NCI-H187 treated with DMSO at 0.1 percent for 48 hours (cell line): ENCODE measurements around the gene GZMB.
"Not testable (repeated sequence)": the region's sequence is repeated elsewhere in the genome, so short reads cannot be mapped to it uniquely, and the experiment has no call there.

Experiments
- DNase-seq: peaks from one replicate; lab custom pipeline; 2025; lab: John Stamatoyannopoulos, UW

The GZMB gene, protein sequence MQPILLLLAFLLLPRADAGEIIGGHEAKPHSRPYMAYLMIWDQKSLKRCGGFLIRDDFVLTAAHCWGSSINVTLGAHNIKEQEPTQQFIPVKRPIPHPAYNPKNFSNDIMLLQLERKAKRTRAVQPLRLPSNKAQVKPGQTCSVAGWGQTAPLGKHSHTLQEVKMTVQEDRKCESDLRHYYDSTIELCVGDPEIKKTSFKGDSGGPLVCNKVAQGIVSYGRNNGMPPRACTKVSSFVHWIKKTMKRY

DNA sequence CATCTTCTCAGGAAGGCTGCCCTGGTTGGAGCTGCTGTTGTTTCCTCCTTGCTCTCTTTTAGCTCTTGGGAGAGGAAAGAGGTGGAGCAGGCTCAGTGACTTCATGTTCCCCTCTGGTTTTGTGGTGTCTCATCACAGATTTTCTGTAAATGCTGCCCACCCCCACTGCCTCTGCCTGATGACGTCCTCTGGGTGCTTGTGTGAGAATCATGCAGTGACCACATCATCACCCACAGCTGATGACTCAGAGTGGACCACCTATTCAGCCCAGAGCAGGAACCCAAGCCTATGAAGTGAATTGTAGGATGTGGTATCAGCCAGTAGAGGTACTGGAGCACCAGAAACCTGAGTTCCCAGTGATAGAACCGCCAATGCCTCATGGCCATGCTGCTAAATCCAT is at the start of gene GZMB:
GZMB (minus strand) TSS at position 33 of the 400 bp plus-strand sequence; CDS start at position 3, 30 bp downstream.
- no peak for DNase-seq

DNA sequence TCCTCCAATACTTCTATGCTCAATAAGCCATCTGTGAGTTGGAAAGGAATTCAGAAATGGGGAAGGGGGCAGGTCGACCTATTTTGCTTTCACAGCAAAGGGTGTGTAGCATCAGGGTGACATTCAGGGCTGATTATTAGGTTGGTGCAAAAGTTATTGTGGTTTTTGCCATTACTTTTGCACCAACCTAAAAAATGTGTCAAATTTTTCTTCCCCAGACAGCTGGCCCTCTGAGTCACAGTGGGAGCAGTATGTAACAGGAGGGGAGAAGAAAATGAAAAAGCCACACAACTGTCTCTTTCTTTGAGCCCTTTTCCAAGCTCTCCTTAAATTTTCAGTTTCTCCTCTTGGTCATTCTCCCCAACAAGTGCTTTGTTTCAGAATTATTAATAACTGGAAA is 47.1 kb upstream of the GZMB start:
- no peak for DNase-seq

- DNase-seq: no peak
These were observed 46.5 kb upstream of the GZMB start for GRCh38 chr14:24680516-24680915.

GRCh38 chr14:24679248-24679961 is 45.4 kb upstream of the GZMB start:
- DNase-seq: no peak

DNA sequence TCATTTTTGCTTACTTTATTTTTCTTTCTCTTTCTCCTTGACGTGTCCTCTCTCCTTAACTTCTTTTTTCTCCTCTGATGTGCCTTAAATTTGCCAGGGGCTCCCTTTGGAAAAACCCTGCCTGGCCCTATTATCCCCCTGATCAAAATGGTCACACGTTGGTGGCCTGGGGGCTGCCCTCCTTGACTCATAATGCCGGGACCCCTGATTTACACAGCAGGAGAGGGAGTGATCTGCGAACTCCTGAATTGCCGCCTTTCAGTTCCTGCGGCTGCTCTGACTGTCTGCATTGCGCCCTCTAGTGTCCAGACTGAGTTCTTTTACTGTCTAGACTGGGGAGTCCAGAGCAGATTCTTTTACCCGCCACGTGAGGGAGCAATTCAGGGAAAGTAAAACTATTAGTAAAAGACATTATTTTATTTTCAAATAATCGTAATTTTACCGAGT is 44.8 kb upstream of the GZMB start:
- peak; percentile 82 for DNase-seq

- no peak for DNase-seq
These were observed 44.0 kb upstream of the GZMB start for GRCh38 chr14:24677956-24678355.

DNA sequence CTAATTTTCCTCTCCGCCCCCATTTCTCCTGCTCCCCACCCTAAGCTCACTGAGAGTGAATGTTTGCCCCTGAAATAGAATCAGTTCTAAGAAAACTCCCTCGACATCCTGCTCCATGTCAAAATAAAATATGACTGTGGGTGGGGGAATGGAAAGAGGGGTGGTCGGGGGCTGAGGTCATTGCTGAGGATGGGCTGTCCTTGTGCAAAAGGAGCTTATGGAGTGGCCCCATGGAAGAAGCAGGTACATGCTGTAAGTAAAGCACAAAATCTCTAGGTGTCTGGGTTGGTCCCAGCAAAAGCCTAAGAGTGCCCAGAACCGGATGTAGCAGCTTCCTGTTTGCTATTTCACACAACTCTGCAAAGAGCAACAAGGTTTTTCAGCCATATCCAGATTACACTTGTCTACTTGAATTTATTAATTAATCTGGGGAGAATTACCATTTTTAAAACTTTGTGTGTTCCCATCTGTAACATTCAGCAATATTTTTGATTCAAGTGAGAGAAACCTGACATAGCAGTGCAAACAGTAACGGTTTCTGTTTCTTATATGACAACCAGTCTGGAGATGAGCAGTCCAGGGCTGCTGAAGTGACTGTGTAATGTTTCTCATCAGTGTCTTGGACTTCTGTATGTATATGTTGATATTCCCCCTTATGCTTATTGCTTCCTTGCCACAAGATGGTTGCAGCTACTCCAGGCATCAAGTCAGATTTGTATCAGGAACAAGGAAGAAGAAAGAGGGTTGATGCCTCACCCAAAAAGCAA is 40.4 kb upstream of the GZMB start:
- no peak for DNase-seq

DNA sequence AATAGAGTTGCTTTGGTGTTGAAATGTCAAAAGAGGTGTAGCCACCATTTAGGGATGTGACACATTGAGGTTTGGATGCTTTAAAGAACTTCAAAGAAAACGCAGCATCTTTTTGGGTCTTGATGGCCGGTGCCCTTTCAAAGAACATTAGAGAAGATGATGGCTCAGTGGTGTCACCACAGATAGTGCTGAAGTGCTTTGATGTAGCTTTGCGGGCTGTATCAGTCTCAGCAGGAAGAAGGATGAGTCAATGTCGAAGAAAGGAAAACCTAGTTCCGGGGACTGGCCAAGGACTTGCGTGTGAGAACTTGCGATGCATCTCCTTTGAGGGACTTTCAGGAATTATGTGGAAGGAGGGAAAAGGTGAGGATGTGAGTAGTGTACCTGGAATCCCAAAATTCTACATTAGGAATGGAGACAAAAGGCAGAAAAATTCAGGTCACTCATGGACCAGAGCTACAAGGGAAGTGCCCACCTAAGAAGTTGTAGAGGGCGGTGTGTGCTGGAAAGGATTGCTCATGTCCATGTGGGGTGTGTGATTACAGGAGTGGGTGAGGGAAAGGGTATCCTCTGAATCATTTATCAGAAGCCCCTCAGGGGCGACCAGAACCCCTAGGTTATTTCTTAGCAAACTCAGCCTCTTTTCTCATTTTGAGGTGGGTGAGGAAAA is 39.7 kb upstream of the GZMB start:
- DNase-seq: no peak

DNA sequence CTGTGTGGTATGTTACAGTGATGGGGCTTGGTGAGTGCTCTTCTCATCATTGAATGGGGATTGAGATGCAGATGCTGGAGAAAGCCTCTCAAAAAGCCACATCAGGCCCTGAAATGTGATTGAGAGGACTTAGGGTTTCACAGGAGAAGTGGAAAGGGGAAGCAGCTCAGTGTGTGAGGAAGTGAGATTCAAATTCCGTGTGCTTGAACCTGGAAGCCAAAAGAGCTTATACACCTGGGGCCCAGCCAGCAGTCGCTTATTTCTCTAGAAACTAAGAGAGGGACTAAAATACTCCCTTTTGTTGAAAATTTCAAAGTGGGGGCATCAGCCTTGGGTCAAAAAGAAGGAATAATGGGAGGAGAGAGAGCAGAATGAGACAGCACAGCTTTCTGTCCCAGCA is 39.1 kb upstream of the GZMB start:
- DNase-seq: no peak

DNA sequence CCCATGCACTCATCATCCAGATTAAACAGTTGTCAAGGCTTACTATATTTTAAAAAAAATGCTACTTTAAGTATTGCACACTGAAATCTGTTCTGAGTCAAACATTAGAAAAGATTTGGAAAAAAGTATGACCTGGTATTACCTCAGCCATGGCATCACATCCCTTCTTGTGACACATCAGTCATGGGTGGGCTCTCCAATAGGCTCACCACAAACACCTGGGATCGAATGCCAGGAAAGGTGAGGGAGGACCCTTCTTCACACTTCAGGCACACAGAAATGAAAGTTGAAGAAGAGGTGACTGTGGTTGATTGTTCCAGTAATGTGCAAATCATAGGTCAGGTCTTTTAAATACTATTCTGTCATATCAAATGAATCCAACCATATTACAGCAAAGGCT is 36.6 kb upstream of the GZMB start:
- no peak for DNase-seq

- DNase-seq: no peak
These were observed 35.7 kb upstream of the GZMB start for GRCh38 chr14:24669651-24670050.

GRCh38 chr14:24665440-24665991 is 31.5 kb upstream of the GZMB start:
- DNase-seq: no peak

- no peak for DNase-seq
These were observed 30.4 kb upstream of the GZMB start for GRCh38 chr14:24664366-24664765.

DNA sequence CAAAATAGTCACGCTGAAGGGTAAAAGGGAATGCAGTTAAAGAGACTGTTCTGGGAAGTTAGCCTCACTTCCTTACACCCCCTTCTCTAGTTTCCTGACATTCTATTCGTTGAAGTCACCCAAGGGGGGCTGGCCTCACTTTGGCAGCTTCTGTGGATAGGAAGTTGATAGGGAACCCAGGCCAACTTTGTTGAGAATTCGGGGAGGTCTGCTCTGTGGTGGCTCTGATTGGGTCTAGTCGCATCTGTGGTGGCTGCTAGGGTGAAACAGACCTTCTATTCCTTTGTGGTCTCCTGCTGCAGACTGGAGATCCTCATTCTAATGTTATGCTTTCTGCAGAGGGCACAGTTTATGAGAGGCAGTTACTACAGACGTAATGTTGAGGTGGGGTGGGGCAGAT is 28.8 kb upstream of the GZMB start:
- no peak for DNase-seq

DNA sequence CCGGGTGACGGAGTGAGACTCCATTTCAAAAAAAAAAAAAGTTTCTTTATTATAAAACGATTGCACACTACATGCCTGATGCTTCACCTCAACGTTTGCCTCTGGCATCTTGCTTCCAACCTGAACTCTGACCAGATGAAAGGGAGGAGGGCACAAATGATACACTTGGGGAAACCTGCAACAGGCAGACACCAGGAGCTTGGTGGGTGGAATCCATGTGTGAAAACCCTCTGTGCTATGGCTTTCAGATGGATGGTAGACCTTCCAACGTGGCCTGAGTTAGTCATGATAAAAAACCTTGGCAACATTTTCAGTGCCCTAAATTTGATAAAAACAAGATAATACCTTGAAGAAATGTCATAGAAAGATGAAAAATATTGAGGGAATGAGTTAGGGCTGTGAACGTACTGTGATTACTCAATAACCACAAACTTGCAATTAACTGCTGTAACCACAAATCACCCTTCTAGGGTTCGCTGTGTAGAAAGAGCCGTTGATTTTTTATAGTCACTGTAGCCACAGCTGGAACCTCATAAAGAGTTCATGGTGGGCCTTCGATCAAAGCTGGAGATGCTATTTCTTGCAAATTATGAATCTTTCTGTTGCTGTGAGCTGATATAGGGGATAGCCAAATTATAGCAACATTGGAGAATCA is 26.1 kb upstream of the GZMB start:
- DNase-seq: no peak

- DNase-seq: not testable (repeated sequence)
These were observed 14.4 kb upstream of the GZMB start for GRCh38 chr14:24648361-24648760.

DNA sequence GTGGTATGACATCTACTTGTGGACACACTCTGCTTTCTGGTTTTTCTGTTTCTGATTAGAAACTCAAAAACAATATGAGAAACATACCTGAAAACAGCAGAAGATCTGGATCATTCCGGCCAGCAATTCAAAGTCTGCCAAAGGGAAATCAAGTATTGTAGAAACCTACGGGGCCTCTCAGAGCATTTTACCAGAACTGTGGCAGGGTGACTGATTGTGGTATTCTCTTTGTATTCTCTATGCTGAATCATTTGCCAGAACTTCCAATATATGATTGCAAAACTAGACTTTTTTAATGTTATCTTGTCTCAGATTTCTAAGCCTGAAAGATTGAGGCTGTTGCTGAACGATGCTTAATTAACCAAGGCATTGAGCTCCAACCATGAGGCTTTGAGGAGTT is 5.9 kb upstream of the GZMB start:
- DNase-seq: no peak

DNA sequence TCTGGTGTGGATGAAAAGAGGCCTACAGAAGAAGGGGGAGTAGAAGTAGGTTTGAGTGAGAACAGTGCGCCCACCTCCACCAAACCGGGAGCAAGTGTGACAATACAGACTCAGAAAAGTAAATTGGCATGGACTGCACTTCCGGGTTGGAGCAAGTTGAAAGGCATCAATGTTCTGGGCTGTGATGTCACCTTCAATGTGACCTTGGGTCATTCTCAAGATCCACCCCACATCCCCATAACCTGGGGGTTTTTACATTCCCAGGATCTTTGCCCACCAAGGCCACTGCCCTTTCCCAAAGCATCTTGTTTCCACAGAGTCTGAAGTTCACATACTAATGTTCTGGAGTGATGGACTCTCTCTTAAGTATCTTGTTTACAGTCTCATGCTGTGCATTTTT is 5.3 kb upstream of the GZMB start:
- DNase-seq: no peak

- no peak for DNase-seq
These were observed 637 bp downstream of the GZMB start for GRCh38 chr14:24633353-24633752.

DNA sequence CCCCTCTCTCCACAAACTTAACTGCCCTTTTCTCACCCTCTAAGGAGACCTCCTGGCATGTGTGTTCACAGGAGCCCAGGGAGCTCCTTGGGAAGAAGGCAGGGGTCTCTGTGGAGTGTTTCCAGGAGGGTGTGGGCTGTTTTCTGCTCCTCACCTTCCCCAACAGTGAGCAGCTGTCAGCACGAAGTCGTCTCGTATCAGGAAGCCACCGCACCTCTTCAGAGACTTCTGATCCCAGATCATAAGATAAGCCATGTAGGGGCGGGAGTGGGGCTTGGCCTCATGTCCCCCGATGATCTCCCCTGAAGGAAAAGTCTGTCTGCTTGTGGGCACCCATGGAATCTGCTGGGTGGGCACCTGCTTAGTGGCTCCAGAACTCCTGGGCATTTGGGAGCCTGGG is 1.2 kb downstream of the GZMB start:
- DNase-seq: no peak

DNA sequence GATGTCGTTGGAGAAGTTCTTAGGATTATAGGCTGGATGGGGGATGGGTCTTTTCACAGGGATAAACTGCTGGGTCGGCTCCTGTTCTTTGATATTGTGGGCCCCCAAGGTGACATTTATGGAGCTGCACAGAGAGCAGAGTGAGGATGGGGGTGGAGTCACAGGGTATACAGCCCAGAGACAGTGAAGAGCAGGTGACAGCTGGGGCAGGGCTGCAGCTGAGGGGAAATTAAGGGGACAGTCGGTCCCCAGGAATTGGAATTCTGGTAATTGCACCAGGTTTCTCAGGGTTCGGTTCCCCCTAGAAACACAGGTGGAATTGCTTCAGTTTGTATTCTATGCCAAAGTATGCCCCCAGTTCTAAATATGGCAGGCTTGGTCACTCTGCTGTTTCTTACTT is 1.7 kb downstream of the GZMB start:
- no peak for DNase-seq
